ENCODE data around the gene MUCL3.

GRCh38 chr6:30896541-30896940, 44.2 kb upstream of the MUCL3 start:
- TF ChIP-seq CTCF (IDR thresholded peaks at IDR 0.05) (no peak), POLR2A (IDR thresholded peaks at IDR 0.05) (no peak)
